Kidney (tissue), 14 donors: ENCODE results near the gene KCTD7. TPM values are rescaled to one million over a fixed set of nuclear protein-coding genes. Genes with fewer than 3 reads are reported as not detected.
"Not testable (repeated sequence)": the region's sequence is repeated elsewhere in the genome, so short reads cannot be mapped to it uniquely, and the experiment has no call there.

Source experiments
- DNase-seq, 5 donors: peaks; one replicate each; pipeline ENCODE4 v3.0.0-alpha.2; 2013 to 2020
- FAIRE-seq: peaks from 2 replicates; lab custom pipeline; 2012; peaks lifted over from hg19 to GRCh38; lab: Jason Lieb, UNC
- H3K27ac ChIP-seq, 2 donors: one replicate each; pipeline ENCODE4 v1.7.0; 2013; ENCODE audit warnings: low read depth in 2 of 2, low read length in 2 of 2, inconsistent platforms in 1 of 2
- H3K27me3 ChIP-seq: one replicate; pipeline ENCODE4 v1.7.1; 2013; ENCODE audit warnings: low read length, inconsistent platforms; ENCODE audit not compliant: control insufficient read depth, insufficient read depth
- H3K36me3 ChIP-seq, 3 donors: one replicate each; pipeline versions ENCODE4 v1.7.0 to v1.7.1; 2013; ENCODE audit warnings: low read length in 3 of 3, control low read depth in 1 of 3, inconsistent platforms in 1 of 3; ENCODE audit not compliant: insufficient read depth in 3 of 3, control insufficient read depth in 2 of 3
- H3K4me1 ChIP-seq, 3 donors: one replicate each; pipeline versions ENCODE4 v1.7.0 to v1.7.1; 2013; ENCODE audit warnings: low read length in 3 of 3, inconsistent platforms in 1 of 3, low read depth in 1 of 3; ENCODE audit not compliant: control insufficient read depth in 2 of 3, insufficient read depth in 2 of 3
- H3K4me3 ChIP-seq, 3 donors: one replicate each; pipeline versions ENCODE4 v1.7.0 to v1.8.1; 2013; ENCODE audit warnings: low read length in 3 of 3, control low read depth in 1 of 3, inconsistent platforms in 1 of 3
- H3K9ac ChIP-seq, 3 donors: one replicate each; pipeline versions ENCODE4 v1.7.0 to v1.7.1; 2013; ENCODE audit warnings: low read length in 3 of 3, control low read depth in 1 of 3, inconsistent platforms in 1 of 3
- H3K9me3 ChIP-seq, 3 donors: one replicate each; pipeline versions ENCODE4 v1.7.0 to v1.7.1; 2013; ENCODE audit warnings: low read length in 3 of 3, control low read depth in 1 of 3, inconsistent platforms in 1 of 3; ENCODE audit not compliant: control insufficient read depth in 2 of 3, insufficient read depth in 1 of 3
- intact Hi-C: fragments of 100-400 bp; cut with DNase I; formaldehyde crosslinking; loops from one replicate; pipeline ENCODE4 v1.11.1; 2022
- polyA plus RNA-seq: library from polyadenylated mRNA; stranded (reverse); fragments of 350-450 nt; fragmentation: Illumina TruSeq; extraction: RNeasy Lipid Tissue Mini Kit (QIAGEN cat#74804); gene quantifications from one replicate; pipeline ENCODE4 v1.2.3, GENCODE V29; 2014; ENCODE audit warnings: low read depth, low replicate concordance; ENCODE audit not compliant: insufficient read depth
- total RNA-seq: library from RNA; stranded (reverse); fragmentation: NEBNext Ultra II Directional; extraction: Animal tissue kit (Norgen Biotek cat#: 25700); gene quantifications from one replicate; pipeline ENCODE4 v1.2.1, GENCODE V29; 2021
- TF ChIP-seq, protein P1 (sequence below): IDR thresholded peaks from 3 replicates; pipeline ENCODE4 v1.5.1; 2012; ENCODE audit warnings: mild to moderate bottlenecking, moderate library complexity, borderline replicate concordance; ENCODE audit not compliant: insufficient read depth; ENCODE audit errors: extremely low read depth
- donor health status: control.
- donor health status: control.
- donor health status: control.
- donor health status: control.
- donor health status: control.
- donor health status: DM: yes; HTN: yes; CAD: no.
- donor health status: Normal renal cell carcinoma (clear cell type).

Gene KCTD7
- total and polyA plus RNA-seq, 2 donors from 2014 or later: 7.2 to 12.4 TPM

DNA sequence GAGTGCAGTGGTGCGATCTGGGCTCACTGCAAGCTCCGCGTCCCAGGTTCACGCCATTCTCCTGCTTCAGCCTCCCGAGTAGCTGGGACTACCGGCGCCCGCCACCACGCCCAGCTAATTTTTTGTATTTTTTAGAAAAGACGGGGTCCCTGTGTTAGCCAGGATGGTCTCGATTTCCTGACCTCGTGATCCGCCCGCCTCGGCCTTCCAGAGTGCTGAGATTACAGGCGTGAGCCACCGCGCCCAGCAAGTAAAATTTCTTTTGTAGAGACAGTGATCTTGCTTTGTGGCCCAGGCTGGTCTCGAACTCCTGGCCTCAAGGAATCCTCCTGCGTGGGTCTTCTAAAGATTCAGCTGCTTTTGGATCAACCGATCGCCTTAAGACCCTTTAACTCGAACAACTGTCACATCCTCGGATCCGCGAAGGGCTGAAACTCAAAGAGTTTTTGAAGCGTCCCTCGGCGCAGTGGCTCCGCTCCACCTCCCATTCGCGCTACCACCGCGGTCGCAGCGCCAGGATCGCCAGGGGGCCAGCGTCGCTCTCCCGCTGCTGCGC is 25.1 kb downstream of the KCTD7 start:
- H3K27me3 ChIP-seq, H3K36me3 ChIP-seq, H3K9me3 ChIP-seq, H3K4me1 ChIP-seq, FAIRE-seq, intact Hi-C loops: not testable (repeated sequence)
- Histone ChIP-seq H3K9ac (peak overlapping the region; percentile 42 to 98 (median 78)), H3K4me3 (peak overlapping the region; percentile 80 to 95 (median 83)), H3K27ac (peak overlapping the region; percentile 97 to 98)
- peak in 1 of 5 donors; percentile 57 for DNase-seq

DNA sequence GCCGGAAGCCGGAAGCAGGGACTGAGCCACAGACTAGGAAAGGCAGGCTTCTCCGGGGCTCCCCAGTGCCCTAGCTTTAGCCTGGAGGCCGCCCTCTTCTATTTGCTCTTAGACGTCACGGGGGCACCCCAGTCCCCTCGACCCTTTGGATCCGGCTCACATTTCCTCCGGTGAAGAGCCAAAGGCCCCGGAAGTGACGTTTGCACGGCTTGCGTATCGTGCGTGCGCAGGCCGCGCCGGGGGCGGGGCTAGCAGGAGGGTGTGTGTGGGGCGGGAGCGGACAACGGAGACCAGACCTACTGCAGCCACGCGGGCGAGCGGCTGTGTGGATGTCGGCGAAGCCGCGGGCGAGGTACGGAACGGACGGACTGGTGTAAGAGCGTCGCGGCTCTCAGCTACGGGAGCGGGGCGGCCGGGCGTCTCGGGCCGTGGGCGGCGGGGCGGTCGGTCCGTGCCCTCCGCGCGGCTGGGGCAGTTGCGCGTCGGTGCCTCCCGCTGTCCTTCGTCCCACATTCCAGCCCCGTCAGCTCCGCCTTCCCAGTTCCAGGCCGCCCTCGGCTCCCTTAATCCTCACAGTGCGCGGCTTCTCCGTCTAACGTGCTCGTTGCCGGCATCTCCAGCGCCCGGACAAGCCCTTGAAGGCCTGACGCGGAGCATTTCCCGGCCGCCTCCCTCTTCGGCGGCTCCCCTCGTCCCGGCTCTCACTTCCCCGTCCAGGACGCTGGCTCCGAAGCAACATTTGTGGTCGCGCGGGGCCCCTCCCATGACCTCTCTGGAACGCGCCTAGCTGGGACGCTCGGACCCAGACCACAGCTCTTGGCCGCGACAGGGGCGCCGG is 25.8 kb downstream of the KCTD7 start:
- FAIRE-seq (no peak), DNase-seq (peak; percentile 98 to 100 (median 99))
- TF ChIP-seq, protein P1, sequence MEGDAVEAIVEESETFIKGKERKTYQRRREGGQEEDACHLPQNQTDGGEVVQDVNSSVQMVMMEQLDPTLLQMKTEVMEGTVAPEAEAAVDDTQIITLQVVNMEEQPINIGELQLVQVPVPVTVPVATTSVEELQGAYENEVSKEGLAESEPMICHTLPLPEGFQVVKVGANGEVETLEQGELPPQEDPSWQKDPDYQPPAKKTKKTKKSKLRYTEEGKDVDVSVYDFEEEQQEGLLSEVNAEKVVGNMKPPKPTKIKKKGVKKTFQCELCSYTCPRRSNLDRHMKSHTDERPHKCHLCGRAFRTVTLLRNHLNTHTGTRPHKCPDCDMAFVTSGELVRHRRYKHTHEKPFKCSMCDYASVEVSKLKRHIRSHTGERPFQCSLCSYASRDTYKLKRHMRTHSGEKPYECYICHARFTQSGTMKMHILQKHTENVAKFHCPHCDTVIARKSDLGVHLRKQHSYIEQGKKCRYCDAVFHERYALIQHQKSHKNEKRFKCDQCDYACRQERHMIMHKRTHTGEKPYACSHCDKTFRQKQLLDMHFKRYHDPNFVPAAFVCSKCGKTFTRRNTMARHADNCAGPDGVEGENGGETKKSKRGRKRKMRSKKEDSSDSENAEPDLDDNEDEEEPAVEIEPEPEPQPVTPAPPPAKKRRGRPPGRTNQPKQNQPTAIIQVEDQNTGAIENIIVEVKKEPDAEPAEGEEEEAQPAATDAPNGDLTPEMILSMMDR: no peak

DNA sequence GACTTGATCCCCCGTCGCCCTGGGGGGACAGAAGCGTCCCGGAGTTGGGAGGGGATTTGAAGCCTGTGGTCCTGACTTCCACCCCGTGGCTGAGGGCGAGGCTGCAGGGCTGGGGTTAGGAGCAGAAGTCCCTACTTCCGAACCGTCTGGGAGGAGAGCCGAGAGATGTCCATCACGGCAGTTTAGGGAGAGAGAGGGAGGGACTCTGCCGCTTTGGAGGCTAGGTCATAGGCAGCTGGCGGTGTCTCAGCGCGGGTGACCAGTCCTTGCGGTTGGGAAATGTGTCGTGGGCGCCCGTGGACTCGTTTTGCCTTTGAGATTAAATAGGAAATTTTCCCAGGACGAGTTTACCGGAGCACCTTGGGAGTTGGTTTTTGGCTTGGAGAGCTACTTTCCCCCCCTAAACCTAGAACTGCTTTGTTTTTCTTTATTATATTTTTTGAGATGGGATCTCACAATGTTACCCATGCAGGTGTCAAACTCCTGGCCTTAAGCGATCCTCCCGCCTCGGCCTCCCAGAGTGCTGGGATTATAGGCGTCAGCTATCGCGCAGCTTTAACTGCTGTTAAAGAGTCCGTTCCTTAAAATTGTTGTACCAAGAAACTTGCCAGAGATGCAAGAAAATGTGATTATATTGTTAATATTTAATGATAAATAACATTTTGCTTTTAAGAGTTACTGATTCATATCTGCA is 26.6 kb downstream of the KCTD7 start:
- H3K4me3 ChIP-seq: peak overlapping the region; percentile 80 to 95 (median 83)
- H3K4me1 ChIP-seq, H3K27me3 ChIP-seq, intact Hi-C loops, H3K36me3 ChIP-seq, FAIRE-seq, H3K9me3 ChIP-seq: not testable (repeated sequence)
- H3K27ac ChIP-seq: peak overlapping the region; percentile 97 to 98
- peak in 3 of 5 donors; percentile 49 to 73 (median 51) for DNase-seq
- peak overlapping the region; percentile 33 to 98 (median 55) for H3K9ac ChIP-seq

More for the DNA sequence above, 25.8 kb downstream of the KCTD7 start:
- intact Hi-C loops: no loop called here
- H3K36me3 ChIP-seq: no peaks in the 10 kb centered on the region
- H3K4me3 ChIP-seq: peak overlapping the region; percentile 80 to 95 (median 83)
- H3K9ac ChIP-seq: peak overlapping the region; percentile 55 to 98 (median 78)
- peak overlapping the region; percentile 97 to 98 for H3K27ac ChIP-seq
- H3K27me3 ChIP-seq: no peaks in the 10 kb centered on the region
- peaks cover 0 to 3% (median 0%) of the 10 kb centered on the region in 3 donors for H3K4me1 ChIP-seq
- H3K9me3 ChIP-seq: no peaks in the 10 kb centered on the region

DNA sequence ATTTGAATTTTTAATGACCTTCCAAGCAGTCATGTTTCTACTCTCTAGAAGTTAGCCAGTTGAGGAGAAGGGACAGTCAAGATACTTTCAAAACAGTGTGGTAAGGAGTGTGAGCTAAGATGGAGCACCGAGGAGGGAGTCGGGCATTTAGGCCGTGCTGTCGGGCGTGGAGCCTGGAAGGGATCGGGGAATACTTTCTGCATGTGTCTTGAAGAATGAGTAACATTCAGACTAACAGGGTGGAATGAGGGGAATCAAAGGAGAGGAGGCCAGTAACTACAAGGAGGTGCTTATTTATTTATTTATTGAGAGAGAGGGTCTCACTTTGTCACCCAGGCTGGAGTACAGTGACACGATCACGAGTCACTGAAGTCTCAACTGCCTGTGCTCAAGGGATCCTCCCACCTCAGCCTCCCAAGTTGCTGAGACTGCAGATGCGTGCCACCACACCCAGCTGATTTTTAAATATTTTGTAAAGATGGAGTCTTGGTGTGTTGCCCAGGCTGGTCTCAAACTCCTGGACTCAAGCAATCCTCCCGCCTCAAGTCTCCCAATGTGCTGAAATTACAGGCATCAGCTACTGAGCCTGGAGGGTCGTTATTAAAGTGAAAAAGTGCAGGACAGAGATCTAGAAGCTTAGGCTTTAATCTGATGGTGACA is 27.3 kb downstream of the KCTD7 start:
- H3K36me3 ChIP-seq, FAIRE-seq, H3K9me3 ChIP-seq, DNase-seq, H3K27me3 ChIP-seq, H3K9ac ChIP-seq, intact Hi-C loops, H3K27ac ChIP-seq, H3K4me3 ChIP-seq, H3K4me1 ChIP-seq: not testable (repeated sequence)
